SIG-M5 treated with dmso at 0.1 percent for 504 hours (cell line): Measurements from ENCODE around the gene FARS2.

Source experiments
- DNase-seq: peaks from one replicate; lab custom pipeline; 2025; ENCODE audit not compliant: unreplicated experiment; lab: John Stamatoyannopoulos, UW

FARS2 gene

DNA sequence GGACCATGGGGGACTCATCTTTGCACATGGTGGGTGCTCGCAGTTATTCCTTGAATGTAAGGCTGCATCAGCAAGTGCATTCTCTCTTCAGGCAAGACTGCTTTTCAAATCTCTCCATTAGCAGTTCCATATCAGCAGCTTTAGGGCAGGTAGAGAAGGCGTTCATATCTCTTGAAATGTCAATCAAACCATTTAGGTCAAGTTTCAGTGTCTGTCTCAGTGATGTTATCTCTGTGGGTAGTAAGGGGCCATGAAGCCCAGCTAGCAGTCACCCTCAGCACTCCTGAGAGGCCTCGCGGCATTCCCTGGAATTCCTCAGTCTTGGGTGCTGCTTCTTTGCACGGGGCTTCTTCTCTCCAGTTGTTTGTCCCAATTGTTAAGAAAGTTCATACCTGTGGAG is 24.2 kb downstream of the FARS2 start:
- no peak for DNase-seq

DNA sequence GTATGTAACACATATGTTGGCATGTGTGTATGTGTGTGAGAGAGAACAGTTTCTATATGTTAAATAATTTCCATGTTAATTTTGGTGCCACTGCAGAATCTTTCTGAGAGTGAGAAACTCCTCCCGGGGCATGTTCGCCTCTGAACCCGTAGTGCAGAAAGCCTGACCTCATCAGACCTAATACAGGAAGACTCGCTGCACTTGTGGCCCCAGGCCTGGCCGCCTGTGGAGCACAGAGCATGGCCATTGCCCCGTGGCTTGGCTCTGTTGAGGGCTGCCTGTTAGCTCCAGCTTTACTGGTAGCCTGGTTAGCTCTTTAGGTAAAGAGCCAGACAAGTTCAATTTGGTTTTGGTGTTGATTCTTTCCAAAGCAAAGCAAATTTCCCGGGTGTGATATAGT is 25.5 kb downstream of the FARS2 start:
- DNase-seq: no peak

DNA sequence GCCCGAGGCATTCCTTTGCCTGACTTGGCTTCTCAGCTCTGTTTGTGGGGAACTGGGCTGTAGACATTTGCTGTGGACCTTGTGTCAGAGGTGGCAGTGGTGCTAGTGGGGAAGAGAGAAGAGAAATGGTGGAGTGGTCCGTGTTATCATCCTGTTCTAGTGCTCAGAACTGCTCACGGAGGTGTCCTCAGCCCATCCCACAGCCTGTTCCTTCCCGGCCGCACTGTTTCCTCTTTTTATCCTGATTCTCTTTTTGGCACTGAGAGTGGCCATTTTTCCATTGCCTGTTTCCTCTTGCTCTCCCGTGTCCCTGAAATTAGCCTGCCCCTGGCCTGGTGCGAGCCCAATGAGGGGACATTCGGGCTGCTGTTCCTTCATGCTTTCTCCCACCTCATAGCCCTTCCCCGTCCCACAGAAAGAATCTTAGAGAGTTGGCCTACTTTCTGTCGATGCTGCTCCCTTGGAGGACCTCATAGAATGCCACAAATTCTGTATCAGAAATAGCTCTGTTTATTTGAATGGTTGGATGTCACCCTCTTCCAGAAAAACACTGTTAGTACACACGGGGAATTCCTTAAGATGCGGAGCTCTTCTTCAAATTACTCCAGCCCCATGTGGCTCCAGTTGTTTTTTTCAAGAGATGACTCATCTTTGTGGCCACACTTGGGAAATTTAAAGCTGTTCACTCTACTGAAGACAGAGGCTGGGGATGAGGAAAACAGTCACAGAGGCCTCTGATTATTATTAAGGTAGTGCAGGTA is 26.1 kb downstream of the FARS2 start:
- no peak for DNase-seq

GRCh38 chr6:5287966-5288297 is 26.6 kb downstream of the FARS2 start:
- DNase-seq: no peak

DNA sequence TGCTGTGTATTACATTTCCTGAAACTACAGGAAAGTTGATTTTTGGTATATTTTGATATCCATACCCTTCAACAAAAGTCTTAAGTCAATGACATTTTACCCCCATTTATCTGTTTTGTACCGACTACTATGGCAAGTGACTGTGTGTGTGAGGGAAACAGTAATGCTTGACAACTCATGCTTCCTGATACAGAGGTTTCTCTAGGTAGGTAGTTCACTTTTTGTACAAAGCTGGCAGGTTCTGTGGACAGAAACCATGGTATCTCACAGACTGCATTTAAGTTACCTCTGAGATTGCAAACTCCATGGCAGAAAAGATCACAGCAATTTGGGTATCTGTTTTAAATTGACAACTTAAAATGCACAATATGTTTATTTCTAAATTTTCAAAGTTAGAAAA is 28.8 kb downstream of the FARS2 start:
- DNase-seq: no peak

DNA sequence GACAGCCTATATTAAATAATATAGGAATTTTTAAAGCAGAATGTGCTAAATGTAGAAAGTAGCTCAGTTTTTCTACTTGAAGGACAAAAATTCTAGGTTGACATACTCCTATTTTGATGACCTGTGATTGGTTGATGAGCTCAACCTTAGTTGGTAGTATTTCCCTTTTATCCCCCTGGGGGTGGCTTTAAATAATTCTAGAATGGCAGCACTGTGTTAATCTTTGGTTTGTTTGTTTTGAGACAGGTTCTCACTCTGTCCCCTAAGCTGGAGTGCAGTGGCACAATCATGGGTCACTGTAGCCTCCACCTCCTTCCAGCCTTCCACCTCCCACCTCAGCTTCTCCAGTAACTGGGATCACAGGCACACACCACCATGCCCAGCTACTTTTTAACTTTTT is 29.2 kb downstream of the FARS2 start:
- no peak for DNase-seq

GRCh38 chr6:5292154-5292553 is 30.8 kb downstream of the FARS2 start:
- no peak for DNase-seq

DNA sequence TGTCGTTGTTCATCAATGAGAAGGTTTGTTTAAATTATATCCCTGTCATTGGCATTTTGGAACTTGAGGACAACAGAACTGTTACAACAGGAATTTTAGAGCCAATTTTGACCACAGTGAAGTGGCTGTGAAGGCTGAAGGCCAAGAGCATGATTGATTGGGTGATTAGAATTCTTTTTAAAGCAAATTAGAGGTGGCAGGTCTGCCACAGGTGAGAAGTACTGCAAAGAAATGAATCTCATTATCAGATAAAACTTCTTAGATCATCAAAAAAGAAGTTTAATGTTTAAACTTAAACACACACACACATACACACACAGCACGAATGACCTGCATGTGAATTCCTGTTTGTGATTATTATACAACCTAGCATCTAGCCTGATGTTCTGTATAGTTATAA is 32.4 kb downstream of the FARS2 start:
- no peak for DNase-seq

GRCh38 chr6:5294392-5295211 is 33.3 kb downstream of the FARS2 start:
- DNase-seq: peak; percentile 14

- no peak for DNase-seq
These were observed 34.3 kb downstream of the FARS2 start for GRCh38 chr6:5295623-5296022.

DNA sequence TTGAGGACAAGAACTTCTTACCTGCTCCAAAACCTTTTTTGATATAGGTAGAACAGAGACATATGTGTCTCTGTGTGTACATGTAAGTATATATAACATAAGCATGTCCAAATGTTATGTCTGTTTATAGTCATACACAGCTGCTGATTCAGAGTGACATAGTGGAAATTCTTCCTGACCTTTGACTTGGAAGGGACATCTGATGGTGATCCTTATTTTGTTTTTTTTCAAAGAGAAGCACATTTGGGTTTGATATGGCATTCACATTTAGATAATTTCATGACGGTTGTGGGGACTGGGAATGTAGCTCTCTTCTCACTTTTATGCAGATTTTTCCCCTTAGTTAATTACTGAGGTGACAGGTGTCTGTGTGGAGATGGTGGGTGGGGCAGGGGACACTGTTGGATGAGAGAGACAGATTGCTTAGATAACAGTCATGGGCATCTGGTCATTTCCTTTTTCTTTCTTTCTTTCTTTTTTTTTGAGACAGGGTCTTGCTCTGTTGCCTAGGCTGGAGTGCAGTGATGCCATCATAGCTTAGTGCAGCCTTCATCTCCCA is 39.0 kb downstream of the FARS2 start:
- no peak for DNase-seq

- DNase-seq: no peak
These were observed 41.1 kb downstream of the FARS2 start for GRCh38 chr6:5302220-5302946.

DNA sequence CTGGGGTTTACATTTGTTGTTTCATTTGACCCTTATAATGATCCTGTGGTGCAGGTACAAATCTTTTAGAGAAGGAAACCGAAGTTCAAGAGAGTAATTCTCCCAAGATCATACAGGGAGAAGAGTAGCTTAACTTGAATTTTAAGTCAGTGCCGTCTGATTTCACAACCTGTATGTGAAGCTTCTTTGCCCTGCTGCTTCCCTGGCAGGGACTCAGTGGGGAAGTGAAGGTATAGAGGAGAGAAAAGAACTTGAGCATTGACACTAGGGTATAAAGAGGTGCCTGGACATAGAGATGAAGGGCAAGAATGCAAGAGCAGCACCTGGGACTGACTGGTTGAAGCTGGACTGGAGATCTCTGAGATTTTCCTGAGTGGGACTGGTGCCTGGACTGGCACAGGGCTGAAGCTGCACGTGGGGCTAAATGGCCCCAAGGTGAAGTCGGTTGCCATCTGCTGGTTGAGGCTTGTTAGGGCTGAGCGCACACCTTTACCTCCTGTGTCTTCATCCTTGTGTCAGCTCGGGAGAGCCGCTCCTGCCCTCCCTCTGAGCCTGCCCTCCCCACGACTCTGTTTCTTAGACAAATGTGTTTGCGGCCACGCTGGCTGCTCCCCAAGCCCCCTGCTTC is 41.8 kb downstream of the FARS2 start:
- peak; percentile 5 for DNase-seq

DNA sequence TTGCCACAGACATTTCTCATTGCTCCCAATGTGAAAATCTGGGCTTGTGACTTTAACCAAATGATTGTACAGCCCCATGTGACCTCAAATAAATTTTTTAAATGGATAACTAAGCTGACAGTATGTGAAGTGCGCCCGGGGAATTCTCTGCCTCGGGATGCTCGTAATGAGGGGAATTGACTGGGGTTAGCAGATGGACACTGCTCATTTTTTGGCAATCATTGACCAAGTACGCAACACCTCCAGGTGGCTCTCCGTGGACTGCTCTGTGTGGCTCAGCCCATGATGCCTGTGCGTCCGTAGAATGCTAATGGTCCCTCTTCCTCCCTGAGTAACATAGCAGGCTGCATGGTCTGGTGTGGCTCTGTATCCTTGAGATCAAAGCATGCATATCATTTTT is 42.4 kb downstream of the FARS2 start:
- no peak for DNase-seq

DNA sequence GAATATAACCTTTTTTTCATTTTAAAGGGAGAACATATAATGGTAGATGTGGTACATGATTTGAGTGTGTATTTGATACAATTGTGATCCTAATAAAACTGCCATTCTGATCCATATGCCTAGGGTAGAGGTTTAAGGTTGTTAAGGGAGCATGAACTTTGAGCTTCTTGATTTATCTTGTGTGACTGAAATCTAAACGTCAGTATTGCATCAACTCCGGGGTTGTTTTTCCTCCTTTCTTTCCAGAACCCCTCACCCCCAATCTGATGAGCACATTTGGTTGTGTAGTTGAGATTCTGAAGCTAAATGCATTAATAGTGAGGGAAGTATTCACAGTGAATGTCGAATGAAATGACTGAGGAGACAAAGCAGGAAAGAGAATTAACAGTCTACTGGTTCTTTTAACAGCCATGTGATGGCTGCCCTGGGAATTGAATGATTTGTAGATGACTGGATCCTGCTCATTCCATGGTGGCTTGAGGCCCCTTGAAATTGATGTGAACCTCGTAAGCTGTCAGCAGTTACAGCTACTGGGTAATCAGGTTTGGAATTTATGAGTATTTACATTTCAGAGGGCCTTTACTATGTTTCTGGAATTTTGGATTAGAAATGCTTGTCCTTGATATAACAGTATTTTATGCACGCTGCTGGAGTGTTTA is 44.8 kb downstream of the FARS2 start:
- no peak for DNase-seq

DNA sequence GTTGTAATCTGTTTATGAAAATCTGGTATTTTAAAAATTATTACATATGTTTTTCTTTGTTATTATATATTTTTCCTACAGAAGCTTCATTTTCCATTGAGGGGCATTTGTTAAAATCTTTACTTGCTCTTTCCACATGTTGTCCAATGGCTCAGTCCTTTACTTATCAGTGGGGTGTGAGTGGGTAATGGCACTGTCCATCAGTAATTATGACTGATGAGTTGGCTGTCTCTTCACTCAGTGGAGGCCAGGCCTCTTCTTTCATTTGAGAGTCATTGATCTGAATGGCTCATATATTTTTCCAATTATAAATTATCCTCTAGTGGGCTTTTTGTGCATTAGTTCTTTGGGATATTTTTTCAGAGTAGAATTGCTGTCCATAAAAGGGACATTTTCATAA is 45.7 kb downstream of the FARS2 start:
- DNase-seq: no peak

GRCh38 chr6:5308066-5308465 is 46.8 kb downstream of the FARS2 start:
- no peak for DNase-seq

DNA sequence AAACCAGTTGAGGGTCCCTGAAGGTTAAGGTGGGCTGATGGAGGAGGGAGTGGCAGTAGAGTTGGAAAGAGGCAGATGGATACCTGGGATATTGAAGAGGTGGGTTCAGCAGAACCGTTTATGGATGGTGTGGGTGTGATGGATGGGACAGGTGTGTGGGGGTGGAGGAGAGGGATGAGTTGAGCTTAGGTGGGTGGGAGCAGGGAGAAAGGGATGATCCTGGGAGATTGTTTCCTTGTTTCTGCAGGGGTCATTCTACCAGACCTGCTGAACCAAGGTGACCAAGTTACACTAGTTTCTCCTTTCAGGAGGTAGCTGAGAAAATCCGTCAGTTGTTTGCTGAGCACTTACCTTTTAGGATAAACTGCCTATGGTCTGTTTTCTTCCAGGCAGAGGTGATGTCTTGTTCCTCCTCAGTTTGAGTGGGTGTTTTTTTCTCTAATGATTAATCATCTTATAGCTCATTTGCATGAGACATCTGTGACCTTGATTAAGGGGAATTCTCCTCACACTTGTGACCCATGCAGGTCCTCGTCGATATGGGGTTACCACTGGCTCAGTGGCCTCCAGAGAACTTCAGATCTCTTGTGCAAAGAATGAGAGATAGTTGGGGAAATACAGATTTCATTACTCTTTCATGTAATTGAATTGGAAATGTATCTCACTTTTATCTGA is 53.0 kb downstream of the FARS2 start:
- no peak for DNase-seq

DNA sequence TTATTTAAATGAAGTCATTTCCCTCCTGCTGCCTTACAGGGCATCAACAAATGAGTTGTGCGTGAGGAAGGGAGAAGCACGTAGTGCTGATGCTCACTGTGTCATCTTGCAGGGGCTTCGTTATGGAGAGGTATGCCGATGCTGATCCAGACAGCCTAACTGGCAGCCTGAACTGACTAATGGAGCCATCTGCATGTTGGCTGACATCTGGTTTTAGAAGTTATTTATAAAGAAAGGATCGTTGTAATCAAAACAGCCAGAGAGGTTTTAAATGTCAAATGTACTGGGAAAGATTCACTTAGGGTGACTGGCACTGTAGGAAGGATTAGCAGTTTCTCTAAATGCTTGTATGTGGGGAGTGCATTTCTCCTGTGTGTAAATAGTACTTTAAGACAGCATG is 54.6 kb downstream of the FARS2 start:
- no peak for DNase-seq

DNA sequence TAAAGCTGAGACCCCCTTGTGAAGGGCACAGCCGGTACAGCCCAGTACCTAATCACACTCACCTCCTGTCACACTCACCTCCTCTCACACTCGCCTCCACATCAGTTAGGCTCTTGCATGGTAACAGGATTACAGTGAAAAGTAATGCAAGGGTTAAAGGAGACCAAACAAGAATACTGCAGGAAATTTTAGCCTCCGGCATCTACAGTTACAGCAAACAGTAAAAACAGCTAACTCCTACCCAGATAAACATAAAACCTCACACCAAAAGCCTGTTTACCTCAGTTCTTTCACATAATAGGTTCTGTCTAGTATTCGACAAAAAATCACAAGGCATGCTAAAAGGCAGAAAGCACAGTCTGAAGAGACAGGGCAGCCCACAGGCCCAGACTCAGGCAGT is 55.6 kb downstream of the FARS2 start:
- no peak for DNase-seq
